Neural cell (in vitro differentiated cells): Measurements from ENCODE around the gene MCM9.

Source experiments
- EP300 ChIP-seq: fragments of 450-650 bp; conservative IDR thresholded peaks from 2 replicates; pipeline ENCODE4 v1.6.1; 2014; ENCODE audit warnings: antibody characterized with exemption, mild to moderate bottlenecking, moderate library complexity; ENCODE audit not compliant: poor library complexity, severe bottlenecking
- EZH2 ChIP-seq: fragments of 200-600, 300-800 bp; shearing (Covaris generic), sonication (generic); IDR thresholded peaks from 2 replicates; pipeline ENCODE4 v1.6.1; 2014; ENCODE audit warnings: antibody characterized with exemption, low read length, borderline replicate concordance, mild to moderate bottlenecking; ENCODE audit not compliant: insufficient read depth, poor library complexity, severe bottlenecking
- POLR2AphosphoS5 ChIP-seq: IDR thresholded peaks from 2 replicates; pipeline ENCODE4 v1.6.1; 2012
- RAD21 ChIP-seq: fragments of 450-650 bp; conservative IDR thresholded peaks from 2 replicates; pipeline ENCODE4 v1.6.1; 2014; ENCODE audit warnings: antibody characterized with exemption, mild to moderate bottlenecking, moderate library complexity
- SMC3 ChIP-seq: fragments of 450-650 bp; conservative IDR thresholded peaks from 2 replicates; pipeline ENCODE4 v1.6.1; 2014; ENCODE audit warnings: antibody characterized with exemption, mild to moderate bottlenecking, moderate library complexity; ENCODE audit not compliant: poor library complexity
- TF ChIP-seq, protein P1 (sequence below): fragments of 450-650 bp; IDR thresholded peaks from 2 replicates; pipeline ENCODE4 v1.5.1; 2014; ENCODE audit warnings: antibody characterized with exemption, mild to moderate bottlenecking, moderate library complexity; ENCODE audit not compliant: poor library complexity, severe bottlenecking
- TF ChIP-seq, protein P2 (sequence below): IDR thresholded peaks from 2 replicates; pipeline ENCODE4 v1.6.1; 2012; ENCODE audit warnings: borderline replicate concordance

DNA sequence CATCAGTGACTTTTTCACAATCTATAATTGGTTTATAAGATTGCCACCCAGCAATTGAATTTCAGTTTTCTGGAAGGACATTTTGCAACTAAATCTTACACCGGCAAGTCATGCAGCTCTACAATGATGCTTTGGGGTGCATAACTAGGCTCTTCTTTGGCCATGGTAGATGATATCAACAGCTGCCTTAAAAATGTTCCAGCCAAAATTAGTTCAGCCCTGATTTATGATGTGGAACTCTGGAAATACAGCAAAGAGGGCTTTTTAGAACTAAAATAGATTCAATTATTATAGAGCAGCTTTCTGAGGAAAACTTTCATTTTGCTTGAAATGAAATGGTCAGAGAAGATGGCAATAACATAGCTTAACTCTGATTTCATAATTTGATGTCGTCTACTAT, 18.4 kb upstream of the MCM9 start:
- TF ChIP-seq, protein P1, sequence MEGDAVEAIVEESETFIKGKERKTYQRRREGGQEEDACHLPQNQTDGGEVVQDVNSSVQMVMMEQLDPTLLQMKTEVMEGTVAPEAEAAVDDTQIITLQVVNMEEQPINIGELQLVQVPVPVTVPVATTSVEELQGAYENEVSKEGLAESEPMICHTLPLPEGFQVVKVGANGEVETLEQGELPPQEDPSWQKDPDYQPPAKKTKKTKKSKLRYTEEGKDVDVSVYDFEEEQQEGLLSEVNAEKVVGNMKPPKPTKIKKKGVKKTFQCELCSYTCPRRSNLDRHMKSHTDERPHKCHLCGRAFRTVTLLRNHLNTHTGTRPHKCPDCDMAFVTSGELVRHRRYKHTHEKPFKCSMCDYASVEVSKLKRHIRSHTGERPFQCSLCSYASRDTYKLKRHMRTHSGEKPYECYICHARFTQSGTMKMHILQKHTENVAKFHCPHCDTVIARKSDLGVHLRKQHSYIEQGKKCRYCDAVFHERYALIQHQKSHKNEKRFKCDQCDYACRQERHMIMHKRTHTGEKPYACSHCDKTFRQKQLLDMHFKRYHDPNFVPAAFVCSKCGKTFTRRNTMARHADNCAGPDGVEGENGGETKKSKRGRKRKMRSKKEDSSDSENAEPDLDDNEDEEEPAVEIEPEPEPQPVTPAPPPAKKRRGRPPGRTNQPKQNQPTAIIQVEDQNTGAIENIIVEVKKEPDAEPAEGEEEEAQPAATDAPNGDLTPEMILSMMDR, result no peak
- TF ChIP-seq EP300 (no peak), POLR2AphosphoS5 (no peak), RAD21 (no peak), SMC3 (no peak), EZH2 (no peak)
- TF ChIP-seq, protein P2, sequence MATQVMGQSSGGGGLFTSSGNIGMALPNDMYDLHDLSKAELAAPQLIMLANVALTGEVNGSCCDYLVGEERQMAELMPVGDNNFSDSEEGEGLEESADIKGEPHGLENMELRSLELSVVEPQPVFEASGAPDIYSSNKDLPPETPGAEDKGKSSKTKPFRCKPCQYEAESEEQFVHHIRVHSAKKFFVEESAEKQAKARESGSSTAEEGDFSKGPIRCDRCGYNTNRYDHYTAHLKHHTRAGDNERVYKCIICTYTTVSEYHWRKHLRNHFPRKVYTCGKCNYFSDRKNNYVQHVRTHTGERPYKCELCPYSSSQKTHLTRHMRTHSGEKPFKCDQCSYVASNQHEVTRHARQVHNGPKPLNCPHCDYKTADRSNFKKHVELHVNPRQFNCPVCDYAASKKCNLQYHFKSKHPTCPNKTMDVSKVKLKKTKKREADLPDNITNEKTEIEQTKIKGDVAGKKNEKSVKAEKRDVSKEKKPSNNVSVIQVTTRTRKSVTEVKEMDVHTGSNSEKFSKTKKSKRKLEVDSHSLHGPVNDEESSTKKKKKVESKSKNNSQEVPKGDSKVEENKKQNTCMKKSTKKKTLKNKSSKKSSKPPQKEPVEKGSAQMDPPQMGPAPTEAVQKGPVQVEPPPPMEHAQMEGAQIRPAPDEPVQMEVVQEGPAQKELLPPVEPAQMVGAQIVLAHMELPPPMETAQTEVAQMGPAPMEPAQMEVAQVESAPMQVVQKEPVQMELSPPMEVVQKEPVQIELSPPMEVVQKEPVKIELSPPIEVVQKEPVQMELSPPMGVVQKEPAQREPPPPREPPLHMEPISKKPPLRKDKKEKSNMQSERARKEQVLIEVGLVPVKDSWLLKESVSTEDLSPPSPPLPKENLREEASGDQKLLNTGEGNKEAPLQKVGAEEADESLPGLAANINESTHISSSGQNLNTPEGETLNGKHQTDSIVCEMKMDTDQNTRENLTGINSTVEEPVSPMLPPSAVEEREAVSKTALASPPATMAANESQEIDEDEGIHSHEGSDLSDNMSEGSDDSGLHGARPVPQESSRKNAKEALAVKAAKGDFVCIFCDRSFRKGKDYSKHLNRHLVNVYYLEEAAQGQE, result no peak
